Measurements from ENCODE around the gene HMGN2. TPM values are rescaled to one million over a fixed set of nuclear protein-coding genes. Genes with fewer than 3 reads are reported as not detected.

Gene HMGN2
- polyA plus RNA-seq, 1 donor (not counting 4 experiments of a cell fraction or from before 2014, with no cell fraction given), result 130 TPM

DNA sequence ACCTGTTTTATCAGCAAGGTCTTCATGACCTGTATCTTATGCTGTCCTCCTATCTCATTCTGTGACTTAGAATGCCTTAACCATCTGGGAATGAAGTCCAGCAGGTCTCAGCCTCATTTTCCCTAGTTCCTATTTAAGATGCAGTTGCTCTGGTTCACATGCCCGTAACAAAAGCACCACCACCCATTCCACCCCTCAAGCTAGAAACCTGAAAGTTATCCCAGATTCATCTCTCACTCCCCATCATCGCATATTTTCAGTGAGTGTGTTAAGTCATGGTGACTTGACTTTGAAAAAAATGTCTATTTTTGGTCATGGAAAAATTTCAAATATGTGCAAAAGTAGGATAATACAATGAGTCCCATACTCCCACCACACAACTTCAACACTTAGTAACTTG, 11.7 kb downstream of the HMGN2 start:
- FAIRE-seq, result no peak
- no peak overlapping the region for H3K27ac ChIP-seq (ENCODE audit: control insufficient read depth, insufficient read depth, low read length)
- no peaks in the 10 kb centered on the region for H3K36me3 ChIP-seq (ENCODE audit: control insufficient read depth in 2 of 2, extremely low read depth in 1 of 2, insufficient read depth in 2 of 2, low read length in 2 of 2)
- H4K20me1 ChIP-seq (ENCODE audit: control insufficient read depth, extremely low read depth, insufficient read depth, low read length), result no peaks in the 10 kb centered on the region
- no peak overlapping the region for H3K9ac ChIP-seq (ENCODE audit: control insufficient read depth, extremely low read depth, insufficient read depth, low read length)
- H3K9me3 ChIP-seq (ENCODE audit: control insufficient read depth, low read depth, low read length), result no peaks in the 10 kb centered on the region
- H2AFZ ChIP-seq (ENCODE audit: control insufficient read depth, low read length), result no peak overlapping the region
- no peaks in the 10 kb centered on the region for H3K27me3 ChIP-seq (ENCODE audit: control insufficient read depth, extremely low read depth, insufficient read depth, low read length)
- no peaks in the 10 kb centered on the region for H3K79me2 ChIP-seq (ENCODE audit: control insufficient read depth, insufficient read depth, low read length)
- H3K9me1 ChIP-seq (ENCODE audit: control insufficient read depth, extremely low read depth, insufficient read depth, low read length), result no peaks in the 10 kb centered on the region
- H3K4me1 ChIP-seq (ENCODE audit: control insufficient read depth, extremely low read depth, insufficient read depth, low read length), result no peaks in the 10 kb centered on the region
- H3K4me3 ChIP-seq (ENCODE audit: control insufficient read depth in 2 of 3, extremely low read depth in 1 of 3, insufficient read depth in 2 of 3, low read depth in 1 of 3, low read length in 3 of 3), result no peak overlapping the region
- DNase-seq (ENCODE audit: low read depth, low spot score), result no peak
- TF ChIP-seq, protein P1, sequence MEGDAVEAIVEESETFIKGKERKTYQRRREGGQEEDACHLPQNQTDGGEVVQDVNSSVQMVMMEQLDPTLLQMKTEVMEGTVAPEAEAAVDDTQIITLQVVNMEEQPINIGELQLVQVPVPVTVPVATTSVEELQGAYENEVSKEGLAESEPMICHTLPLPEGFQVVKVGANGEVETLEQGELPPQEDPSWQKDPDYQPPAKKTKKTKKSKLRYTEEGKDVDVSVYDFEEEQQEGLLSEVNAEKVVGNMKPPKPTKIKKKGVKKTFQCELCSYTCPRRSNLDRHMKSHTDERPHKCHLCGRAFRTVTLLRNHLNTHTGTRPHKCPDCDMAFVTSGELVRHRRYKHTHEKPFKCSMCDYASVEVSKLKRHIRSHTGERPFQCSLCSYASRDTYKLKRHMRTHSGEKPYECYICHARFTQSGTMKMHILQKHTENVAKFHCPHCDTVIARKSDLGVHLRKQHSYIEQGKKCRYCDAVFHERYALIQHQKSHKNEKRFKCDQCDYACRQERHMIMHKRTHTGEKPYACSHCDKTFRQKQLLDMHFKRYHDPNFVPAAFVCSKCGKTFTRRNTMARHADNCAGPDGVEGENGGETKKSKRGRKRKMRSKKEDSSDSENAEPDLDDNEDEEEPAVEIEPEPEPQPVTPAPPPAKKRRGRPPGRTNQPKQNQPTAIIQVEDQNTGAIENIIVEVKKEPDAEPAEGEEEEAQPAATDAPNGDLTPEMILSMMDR (optimal IDR thresholded peaks at IDR 0.05 in 1 of 3, IDR thresholded peaks at IDR 0.05 in 1 of 3, conservative IDR thresholded peaks at IDR 0.05 in 1 of 3; ENCODE audit: extremely low read depth in 1 of 3, insufficient read depth in 2 of 3, low read length in 3 of 3), result no peak
- dilution Hi-C loops (cut with MboI; ENCODE audit: extremely low pct_ligation_motif_present, low sequenced_read_pairs), result no loop called here
- H3K4me2 ChIP-seq (ENCODE audit: control insufficient read depth, extremely low read depth, insufficient read depth, low read depth, low read length), result no peak overlapping the region

DNA sequence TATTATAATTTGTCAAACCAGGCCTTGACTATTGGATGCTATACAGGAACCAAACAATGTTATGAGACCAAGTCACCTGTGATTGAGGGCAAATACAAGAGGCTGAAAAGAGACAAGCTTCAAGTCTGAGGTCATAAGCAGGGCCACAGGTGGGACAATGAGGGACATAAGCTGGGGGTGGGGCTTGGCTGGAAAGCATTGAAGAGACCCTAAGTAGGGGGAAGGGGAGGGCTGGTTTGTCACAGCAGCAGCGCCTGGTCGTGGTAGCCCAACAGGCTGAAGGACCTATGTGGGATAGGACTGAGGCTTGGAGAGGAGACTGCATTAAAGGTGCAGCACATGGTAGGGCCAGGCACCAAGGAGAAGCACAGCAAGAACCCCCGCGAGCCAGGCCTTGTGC, 17.9 kb downstream of the HMGN2 start:
- Histone ChIP-seq H3K9ac (ENCODE audit: control insufficient read depth, extremely low read depth, insufficient read depth, low read length) (no peak overlapping the region), H3K36me3 (ENCODE audit: control insufficient read depth in 2 of 2, extremely low read depth in 1 of 2, insufficient read depth in 2 of 2, low read length in 2 of 2) (no peaks in the 10 kb centered on the region), H3K9me3 (ENCODE audit: control insufficient read depth, low read depth, low read length) (no peaks in the 10 kb centered on the region), H2AFZ (ENCODE audit: control insufficient read depth, low read length) (no peak overlapping the region), H3K79me2 (ENCODE audit: control insufficient read depth, insufficient read depth, low read length) (no peaks in the 10 kb centered on the region), H3K27ac (ENCODE audit: control insufficient read depth, insufficient read depth, low read length) (no peak overlapping the region), H3K4me1 (ENCODE audit: control insufficient read depth, extremely low read depth, insufficient read depth, low read length) (no peaks in the 10 kb centered on the region), H3K4me2 (ENCODE audit: control insufficient read depth, extremely low read depth, insufficient read depth, low read depth, low read length) (no peak overlapping the region), H3K27me3 (ENCODE audit: control insufficient read depth, extremely low read depth, insufficient read depth, low read length) (no peaks in the 10 kb centered on the region), H3K9me1 (ENCODE audit: control insufficient read depth, extremely low read depth, insufficient read depth, low read length) (no peaks in the 10 kb centered on the region), H3K4me3 (ENCODE audit: control insufficient read depth in 2 of 3, extremely low read depth in 1 of 3, insufficient read depth in 2 of 3, low read depth in 1 of 3, low read length in 3 of 3) (no peak overlapping the region), H4K20me1 (ENCODE audit: control insufficient read depth, extremely low read depth, insufficient read depth, low read length) (no peaks in the 10 kb centered on the region)
- FAIRE-seq (no peak), DNase-seq (ENCODE audit: low read depth, low spot score) (no peak)
- dilution Hi-C loops (cut with MboI; ENCODE audit: extremely low pct_ligation_motif_present, low sequenced_read_pairs), result no loop called here
- TF ChIP-seq EZH2 (IDR thresholded peaks at IDR 0.05; ENCODE audit: low read length), result no peak
- TF ChIP-seq, protein P1 (optimal IDR thresholded peaks at IDR 0.05 in 1 of 3, IDR thresholded peaks at IDR 0.05 in 1 of 3, conservative IDR thresholded peaks at IDR 0.05 in 1 of 3; ENCODE audit: extremely low read depth in 1 of 3, insufficient read depth in 2 of 3, low read length in 3 of 3), result no peak
